ENCODE measurements around the gene MC1R.

Gene MC1R

GRCh38 chr16:89919535-89920406 lies 1.1 kb downstream of the MC1R start:
- no peak overlapping the region for H3K27ac ChIP-seq
- TF ChIP-seq CTCF (conservative IDR thresholded peaks at IDR 0.05), result no peak

GRCh38 chr16:89920723-89921122 lies 2.1 kb downstream of the MC1R start:
- no peak overlapping the region for H3K27ac ChIP-seq
- TF ChIP-seq CTCF (conservative IDR thresholded peaks at IDR 0.05), result no peak

GRCh38 chr16:89921131-89921701 lies 2.6 kb downstream of the MC1R start:
- TF ChIP-seq CTCF (conservative IDR thresholded peaks at IDR 0.05), result no peak
- H3K27ac ChIP-seq, result no peak overlapping the region

- H3K27ac ChIP-seq, result no peak overlapping the region
- no peak for TF ChIP-seq CTCF (conservative IDR thresholded peaks at IDR 0.05)
Observed at GRCh38 chr16:89921702-89922476, 3.2 kb downstream of the MC1R start.

GRCh38 chr16:89922477-89922883 lies 3.8 kb downstream of the MC1R start:
- TF ChIP-seq CTCF (conservative IDR thresholded peaks at IDR 0.05), result no peak
- H3K27ac ChIP-seq, result no peak overlapping the region; the same call in 1 of the 2 replicates

GRCh38 chr16:89922884-89923639 lies 4.4 kb downstream of the MC1R start, which contains the start of gene TUBB3:
TSS of gene TUBB3 (plus strand) at chr16:89923342. CDS start at chr16:89923402, 60 bp downstream.
- no peak for TF ChIP-seq CTCF (conservative IDR thresholded peaks at IDR 0.05)
- no peak within 1 kb of the TSS; the same call in 1 of the 2 replicates for H3K27ac ChIP-seq
